A549 (cell line): Measurements from ENCODE around the gene MAPK6. TPM values are rescaled to one million over a fixed set of nuclear protein-coding genes. Genes with fewer than 3 reads are reported as not detected.

Experiments
- ATAC-seq, 2 experiments: fragments of 200-7000 bp in 1 of 2; fragments of >200 bp in 1 of 2; cut with Nextera tagmentation in 1 of 2; cut with Tn5 transposase in 1 of 2; 3 replicates each; pipeline versions ENCODE4 v1.8.0 to v1.9.1; 2018 to 2020; ENCODE audit warnings: mild to moderate bottlenecking in 1 of 2, moderate library complexity in 1 of 2
- CTCF ChIA-PET: fragments of 300-600 bp; sonication (Branson Sonifier 250); formaldehyde crosslinking; extraction: SDS; loops from one replicate; lab custom pipeline; 2021; ENCODE audit warnings: antibody characterized with exemption, inconsistent platforms; lab: Yijun Ruan, JAX
- POLR2A ChIA-PET: fragments of 350-600 bp; formaldehyde crosslinking; extraction: SDS; loops from one replicate; lab custom pipeline; 2021; ENCODE audit warnings: antibody characterized with exemption, inconsistent platforms; lab: Yijun Ruan, JAX
- DNase-seq, 2 experiments: peaks; one replicate each; pipeline versions ENCODE4 v3.0.0 to v3.0.0-alpha.2; 2011 to 2016; ENCODE audit warnings: low read depth in 1 of 2, low spot score in 1 of 2
- FAIRE-seq: peaks from 2 replicates; lab custom pipeline; 2011; peaks lifted over from hg19 to GRCh38; lab: Jason Lieb, UNC
- H3K27ac ChIP-seq, 2 experiments: fragments of >200 bp; sonication (Bioruptor Twin); formaldehyde crosslinking; 3 replicates each; pipeline ENCODE4 v1.5.1; 2016 to 2017
- H3K4me1 ChIP-seq: fragments of >200 bp; sonication (Bioruptor Twin); formaldehyde crosslinking; 3 replicates; pipeline ENCODE4 v1.6.1; 2016
- H3K4me2 ChIP-seq: fragments of >200 bp; sonication (Bioruptor Twin); formaldehyde crosslinking; 3 replicates; pipeline ENCODE4 v1.6.1; 2016
- H3K4me3 ChIP-seq: fragments of >200 bp; sonication (Bioruptor Twin); formaldehyde crosslinking; 3 replicates; pipeline ENCODE4 v1.5.1; 2016
- H3K9me3 ChIP-seq: fragments of >200 bp; sonication (Bioruptor Twin); formaldehyde crosslinking; 3 replicates; pipeline ENCODE4 v1.6.1; 2016
- CHD2 ChIP-seq: fragments of 150-350 bp; IDR thresholded peaks from 2 replicates; pipeline ENCODE4 v1.6.1; 2014; ENCODE audit warnings: low read length; ENCODE audit not compliant: partially characterized antibody
- CHD4 ChIP-seq: fragments of 200-600 bp; sonication (generic); IDR thresholded peaks from 2 replicates; pipeline ENCODE4 v1.6.1; 2016; ENCODE audit warnings: antibody characterized with exemption, mild to moderate bottlenecking, borderline replicate concordance
- CTCF ChIP-seq: fragments of >200 bp; sonication (Bioruptor Twin); formaldehyde crosslinking; IDR thresholded peaks from 3 replicates; pipeline ENCODE4 v1.5.1; 2016
- E2F6 ChIP-seq: IDR thresholded peaks from 2 replicates; pipeline ENCODE4 v1.6.1; 2012; ENCODE audit warnings: low read depth, borderline replicate concordance
- EHMT2 ChIP-seq: fragments of 200-600 bp; sonication (generic); IDR thresholded peaks from 2 replicates; pipeline ENCODE4 v1.6.1; 2016; ENCODE audit warnings: antibody characterized with exemption, low read depth, mild to moderate bottlenecking, moderate library complexity
- ESRRA ChIP-seq: fragments of 150-350 bp; IDR thresholded peaks from 2 replicates; pipeline ENCODE4 v1.6.1; 2014; ENCODE audit warnings: mild to moderate bottlenecking, low read length, borderline replicate concordance
- FOXS1 ChIP-seq: fragments of 250-450 bp; sonication (Bioruptor Pico); IDR thresholded peaks from 2 replicates; pipeline ENCODE4 v1.5.0; 2020; ENCODE audit warnings: mild to moderate bottlenecking, moderate library complexity
- GATA3 ChIP-seq: IDR thresholded peaks from 2 replicates; pipeline ENCODE4 v1.6.1; 2012; ENCODE audit warnings: borderline replicate concordance
- HDAC2 ChIP-seq: fragments of 200-600 bp; sonication (generic); IDR thresholded peaks from 2 replicates; pipeline ENCODE4 v1.6.1; 2016
- HOXA7 ChIP-seq: fragments of 250-450 bp; sonication (Bioruptor Pico); IDR thresholded peaks from 2 replicates; pipeline ENCODE4 v1.5.0; 2020; ENCODE audit warnings: mild to moderate bottlenecking, moderate library complexity
- KDM1A ChIP-seq: fragments of 200-600 bp; sonication (generic); IDR thresholded peaks from 2 replicates; pipeline ENCODE4 v1.6.1; 2016; ENCODE audit warnings: low read depth, mild to moderate bottlenecking
- MAFK ChIP-seq: fragments of 450-650 bp; IDR thresholded peaks from 2 replicates; pipeline ENCODE4 v1.6.1; 2014; ENCODE audit not compliant: partially characterized antibody
- MAZ ChIP-seq: fragments of 150-350 bp; IDR thresholded peaks from 2 replicates; pipeline ENCODE4 v1.6.1; 2014; ENCODE audit warnings: antibody characterized with exemption, low read depth, low read length, borderline replicate concordance
- MYC ChIP-seq: IDR thresholded peaks from 2 replicates; pipeline ENCODE4 v1.6.1; 2012; ENCODE audit warnings: mild to moderate bottlenecking, inconsistent platforms, low read length, improper control_type of control experiment, borderline replicate concordance
- NR3C1 ChIP-seq: fragments of >200 bp; sonication (Bioruptor Twin); formaldehyde crosslinking; IDR thresholded peaks from 3 replicates; pipeline ENCODE4 v1.6.1; 2017
- RAD21 ChIP-seq, 2 experiments: fragments of >200 bp in 1 of 2; sonication (Bioruptor Twin) in 1 of 2; formaldehyde crosslinking in 1 of 2; IDR thresholded peaks in 1 of 2; conservative IDR thresholded peaks in 1 of 2; 2 replicates in 1 of 2; 3 replicates in 1 of 2; pipeline ENCODE4 v1.6.1; 2012 to 2018; ENCODE audit warnings: inconsistent platforms in 1 of 2
- SMC3 ChIP-seq: fragments of >200 bp; sonication (Bioruptor Twin); formaldehyde crosslinking; IDR thresholded peaks from 3 replicates; pipeline ENCODE4 v1.6.1; 2018; ENCODE audit warnings: inconsistent platforms
- TFCP2L1 ChIP-seq: fragments of 250-450 bp; sonication (Bioruptor Pico); IDR thresholded peaks from 2 replicates; pipeline ENCODE4 v1.5.0; 2021; ENCODE audit warnings: mild to moderate bottlenecking
- WGBS: methylation state at CpG from one replicate; pipeline ENCODE4 v1.1.6; 2017; ENCODE audit errors: missing lambda C conversion rate; 5-methylcytosine and 5-hydroxymethylcytosine counted together
- polyA plus RNA-seq, 4 experiments: library from polyadenylated mRNA; depleted of rRNA in 3 of 4; stranded (reverse); fragments of >200 nt; fragmentation: RNase III in 1 of 4; extraction: RNeasy Plus Mini Kit Qiagen cat#74134 plus additional on column Dnase treatment in 1 of 4; gene quantifications; 2 replicates in 3 of 4; 3 replicates in 1 of 4; pipeline ENCODE4 v1.2.3, GENCODE V29; 2011 to 2017

MAPK6 gene
- polyA plus RNA-seq, 2 of the 4 experiments (the other 2 are of a cell fraction) = 49.1 to 126 TPM

DNA sequence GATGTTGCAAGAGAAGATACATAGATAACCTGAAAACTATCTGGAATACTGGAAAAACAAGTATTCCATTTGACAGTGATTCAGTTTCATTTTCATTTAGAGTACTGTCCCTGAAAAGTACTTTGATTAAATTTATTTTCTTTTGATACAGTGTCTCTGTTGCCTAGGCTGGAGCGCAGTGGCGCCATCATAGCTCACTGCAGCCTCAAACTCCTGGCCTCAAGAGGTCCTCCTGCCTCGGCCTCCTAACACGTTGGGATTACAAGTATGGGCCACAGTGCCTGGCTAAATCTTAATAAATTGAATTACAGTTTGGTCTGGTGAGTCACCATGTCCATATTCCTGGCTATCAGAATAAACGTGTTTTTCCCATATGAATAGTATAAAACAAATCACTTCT, 45.8 kb upstream of the MAPK6 start:
- ATAC-seq (no peak), DNase-seq (no peak), FAIRE-seq (no peak)
- POLR2A ChIA-PET = no interaction called here
- H3K4me1 ChIP-seq = peaks cover 13% of the 10 kb centered on the region
- no peaks in the 10 kb centered on the region for H3K9me3 ChIP-seq
- no peak overlapping the region for H3K27ac ChIP-seq
- no peak overlapping the region for H3K4me2 ChIP-seq
- no peak for TF ChIP-seq KDM1A
- TF ChIP-seq ESRRA = no peak
- 68% methylated on average over 5 of the region's 5 CpGs for WGBS
- CTCF ChIA-PET = interaction anchor here (0.9 to 3.9 kb wide), 10 partner anchors 7 to 255 kb away, joined by 3 to 26 read pairs (median 4); no protein-coding TSS in a partner anchor
- H3K4me3 ChIP-seq = no peak overlapping the region

GRCh38 chr15:51973775-51974174, 45.2 kb upstream of the MAPK6 start:
- ATAC-seq (no peak), FAIRE-seq (no peak), DNase-seq (no peak)
- TF ChIP-seq MAFK (peak; percentile 51), E2F6 (no peak)
- Histone ChIP-seq H3K27ac (no peak overlapping the region), H3K4me2 (no peak overlapping the region), H3K4me1 (peaks cover 13% of the 10 kb centered on the region), H3K9me3 (no peaks in the 10 kb centered on the region), H3K4me3 (no peak overlapping the region)
- CTCF ChIA-PET = interaction anchor here (0.7 to 3.5 kb wide), 2 partner anchors 126 to 254 kb away, joined by 3 to 18 read pairs; no protein-coding TSS in a partner anchor
- 82% methylated on average over 4 of the region's 4 CpGs for WGBS
- POLR2A ChIA-PET = no interaction called here

DNA sequence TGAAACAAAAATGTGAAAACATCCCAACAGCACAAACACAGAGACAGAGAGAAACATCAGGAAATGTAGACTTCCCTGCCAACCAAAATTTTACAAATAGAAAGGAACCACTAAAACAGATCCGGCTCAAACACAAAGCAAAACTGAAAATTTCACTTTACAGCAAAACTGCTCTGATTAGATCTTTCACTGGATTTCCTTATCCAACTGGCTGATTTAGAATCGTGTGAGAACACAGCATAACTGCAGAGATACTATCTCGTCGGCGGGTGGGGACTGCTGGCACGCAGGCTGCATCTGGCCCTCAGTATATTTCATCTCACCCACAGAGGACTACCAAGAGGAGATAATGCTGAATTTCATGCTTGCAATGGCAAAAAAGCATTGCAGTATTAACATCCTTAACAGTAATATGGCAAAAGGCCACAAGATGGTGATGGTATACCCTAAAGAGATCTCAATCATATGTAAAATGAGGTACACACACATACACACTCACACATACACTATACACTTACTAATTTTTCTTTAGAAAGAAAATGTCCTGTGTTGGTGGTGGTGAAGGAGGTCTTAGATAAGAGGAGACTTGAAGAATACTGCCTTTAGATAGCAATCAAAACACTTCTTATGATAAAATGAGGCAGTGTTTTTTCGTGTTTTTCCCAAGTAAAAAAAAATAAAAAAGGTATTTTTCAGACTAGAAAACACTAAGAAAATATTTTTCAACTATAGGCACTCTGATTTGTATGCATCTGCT, 36.8 kb upstream of the MAPK6 start:
- CTCF ChIA-PET = interaction anchor here (0.7 to 3.3 kb wide), 11 partner anchors 11 to 245 kb away, joined by 3 to 33 read pairs (median 4); partner anchors contain the start of gene LEO1
- TF ChIP-seq FOXS1 (CRISPR knock-in tag) (0 out of 2 replicates have a peak, but pooled peaks have one; percentile 27), HOXA7 (peak; percentile 83; the same call in 1 of the 2 replicates), CTCF (peak; percentile 97), RAD21 (conservative IDR thresholded peaks at IDR 0.05 in 1 of 2, IDR thresholded peaks at IDR 0.05 in 1 of 2) (peak; percentile 96 to 98), GATA3 (0 out of 2 replicates have a peak, but pooled peaks have one; percentile 54), HDAC2 (no peak), MYC (peak; percentile 54; the same call in 1 of the 2 replicates), CHD2 (no peak), CHD4 (no peak), SMC3 (peak; percentile 94), TFCP2L1 (CRISPR knock-in tag) (0 out of 2 replicates have a peak, but pooled peaks have one; percentile 50), MAFK (peak; percentile 88), EHMT2 (no peak), NR3C1 (no peak), MAZ (no peak)
- TF ChIP-seq, all 56 proteins: peak for 9
- Histone ChIP-seq H3K4me1 (peaks cover 22% of the 10 kb centered on the region), H3K4me3 (peak overlapping the region; percentile 25; the same call in 2 of the 3 replicates), H3K4me2 (peak overlapping the region; percentile 95), H3K9me3 (no peaks in the 10 kb centered on the region), H3K27ac (peak overlapping the region; percentile 81 to 87)
- 12% methylated on average over 7 of the region's 7 CpGs for WGBS
- peak; percentile 95 for FAIRE-seq
- DNase-seq = peak; percentile 83 to 89
- ATAC-seq = peak; percentile 94 to 96
- POLR2A ChIA-PET = interaction anchor here (0.7 to 2.6 kb wide), 5 partner anchors 11 to 429 kb away, joined by 3 to 30 read pairs (median 7); partner anchors contain the start of genes LEO1 and MAPK6
